GM18861 (cell line): ENCODE data around the gene PROX1.

ENCODE experiments used
- ATAC-seq: cut with Tn5 transposase; IDR thresholded peaks from one replicate; pipeline ENCODE4 v1.9.1; 2021; ENCODE audit not compliant: unreplicated experiment

PROX1 gene

DNA sequence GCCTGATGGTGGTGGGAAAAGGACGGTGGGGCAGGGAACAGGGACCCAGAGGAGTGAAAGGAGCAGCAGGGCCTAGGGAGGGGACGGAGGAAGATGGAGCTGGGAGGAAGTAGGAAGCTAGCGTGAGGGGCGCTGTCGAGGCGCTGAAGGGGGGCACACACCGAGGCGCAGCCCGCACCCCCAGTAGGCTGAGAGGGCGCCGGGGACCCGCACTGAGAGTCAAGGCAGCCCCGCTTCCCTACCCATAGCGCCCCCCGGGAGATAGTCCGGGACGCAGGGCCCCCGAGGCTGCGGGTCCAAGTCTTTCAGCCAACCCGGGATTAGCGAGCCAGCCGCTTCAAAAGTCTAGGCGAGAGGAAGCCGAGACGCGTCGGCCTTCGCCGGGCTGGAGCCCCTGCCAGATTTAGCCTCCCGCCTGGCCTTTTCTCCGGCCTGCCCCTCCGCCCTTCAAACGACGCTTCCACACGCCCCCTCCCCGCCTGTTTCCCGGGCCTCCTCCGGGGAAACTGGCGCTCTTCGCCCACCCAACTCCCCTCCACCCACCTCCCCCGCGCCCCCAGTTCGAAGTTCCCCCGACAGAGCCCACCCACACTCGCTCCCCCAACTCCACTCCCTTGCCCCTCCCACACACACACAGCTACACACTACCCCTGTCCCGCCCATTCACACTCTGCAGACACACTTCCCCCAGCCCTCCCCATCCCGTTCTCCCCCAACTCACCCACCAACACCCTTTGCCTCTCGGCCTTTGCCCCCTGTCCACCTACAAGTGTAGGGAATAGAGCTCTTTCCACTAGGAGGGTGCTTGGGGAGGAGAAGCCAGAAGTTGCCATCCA, 7.8 kb upstream of the PROX1 start:
- ATAC-seq, result no peak

DNA sequence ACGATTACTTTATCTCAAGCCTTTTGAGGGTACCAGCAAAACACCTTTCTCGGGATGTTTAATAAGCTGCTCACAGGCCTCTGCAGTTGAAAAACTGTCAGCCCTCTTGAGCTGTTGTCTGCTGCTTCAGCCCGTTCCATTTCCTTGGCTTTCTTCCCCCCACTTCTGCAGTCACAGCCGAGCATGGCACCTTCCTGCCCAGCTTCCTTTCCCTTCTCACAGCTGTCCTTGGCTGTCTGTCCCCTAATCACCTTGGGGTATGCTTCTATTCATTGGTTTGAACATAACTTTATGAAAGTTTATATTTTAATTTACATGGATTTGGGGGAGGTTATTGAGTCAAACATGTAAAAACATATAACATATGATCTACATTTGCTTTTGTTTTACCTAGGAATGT, 6.9 kb upstream of the PROX1 start:
- no peak for ATAC-seq

DNA sequence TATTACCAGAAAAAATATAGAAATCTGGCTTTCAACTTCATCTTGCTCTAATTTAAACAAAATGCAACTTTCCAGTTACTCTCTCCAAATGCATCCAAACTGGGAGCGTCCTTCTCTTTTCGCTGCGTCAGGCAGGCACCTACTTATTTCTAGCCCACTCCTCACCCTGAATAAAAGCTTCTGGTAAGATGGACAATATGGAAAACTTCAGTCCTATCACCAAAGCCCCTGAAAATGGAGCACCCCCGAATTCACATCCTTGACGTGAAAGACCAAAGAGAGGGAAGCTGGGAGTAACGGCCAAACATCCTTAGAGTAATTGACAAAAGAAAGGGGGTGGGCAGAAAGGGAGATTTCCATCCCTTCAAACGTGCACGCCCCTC, 5.5 kb upstream of the PROX1 start:
- ATAC-seq, result no peak

DNA sequence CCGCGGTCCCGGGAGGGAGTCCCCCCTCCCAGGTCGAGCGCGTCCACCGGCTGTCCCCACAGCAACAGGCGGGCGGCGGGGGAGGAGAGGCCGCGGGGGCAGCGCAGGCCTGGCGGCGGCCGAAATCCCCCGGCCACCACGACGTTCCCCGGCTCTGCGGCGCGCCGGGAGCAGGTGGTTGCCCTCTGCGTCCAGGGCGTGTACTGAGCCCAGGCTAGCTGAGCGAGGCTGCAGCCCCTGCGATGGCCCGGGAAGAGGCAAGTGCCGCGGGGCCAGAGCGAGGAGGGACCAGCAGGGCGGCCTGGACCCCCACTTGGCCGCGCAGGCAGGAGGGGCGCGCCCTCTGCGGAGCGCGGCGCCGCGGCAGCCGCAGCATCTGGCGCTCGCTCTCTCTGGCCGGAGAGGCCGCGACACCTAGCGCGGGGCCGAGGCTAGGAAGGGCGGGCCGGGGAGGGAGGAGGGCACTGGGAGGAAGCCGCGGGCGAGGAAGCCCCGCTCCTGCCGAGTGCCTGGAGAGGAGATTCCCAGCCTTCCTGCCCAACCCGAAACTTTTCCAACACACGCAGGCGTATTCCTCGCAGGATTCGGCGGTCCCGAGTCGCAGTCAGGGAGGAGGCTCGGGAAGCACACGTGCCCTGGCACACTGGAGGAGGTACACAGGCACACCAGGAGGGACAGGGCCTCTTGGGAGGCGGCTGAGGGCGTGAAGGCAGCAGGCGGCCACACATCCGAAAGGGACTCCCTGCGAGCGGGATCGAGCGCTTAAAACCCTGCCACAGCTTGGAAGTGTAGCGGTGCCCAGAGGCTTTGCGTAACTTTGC, 4.9 kb upstream of the PROX1 start:
- no peak for ATAC-seq

DNA sequence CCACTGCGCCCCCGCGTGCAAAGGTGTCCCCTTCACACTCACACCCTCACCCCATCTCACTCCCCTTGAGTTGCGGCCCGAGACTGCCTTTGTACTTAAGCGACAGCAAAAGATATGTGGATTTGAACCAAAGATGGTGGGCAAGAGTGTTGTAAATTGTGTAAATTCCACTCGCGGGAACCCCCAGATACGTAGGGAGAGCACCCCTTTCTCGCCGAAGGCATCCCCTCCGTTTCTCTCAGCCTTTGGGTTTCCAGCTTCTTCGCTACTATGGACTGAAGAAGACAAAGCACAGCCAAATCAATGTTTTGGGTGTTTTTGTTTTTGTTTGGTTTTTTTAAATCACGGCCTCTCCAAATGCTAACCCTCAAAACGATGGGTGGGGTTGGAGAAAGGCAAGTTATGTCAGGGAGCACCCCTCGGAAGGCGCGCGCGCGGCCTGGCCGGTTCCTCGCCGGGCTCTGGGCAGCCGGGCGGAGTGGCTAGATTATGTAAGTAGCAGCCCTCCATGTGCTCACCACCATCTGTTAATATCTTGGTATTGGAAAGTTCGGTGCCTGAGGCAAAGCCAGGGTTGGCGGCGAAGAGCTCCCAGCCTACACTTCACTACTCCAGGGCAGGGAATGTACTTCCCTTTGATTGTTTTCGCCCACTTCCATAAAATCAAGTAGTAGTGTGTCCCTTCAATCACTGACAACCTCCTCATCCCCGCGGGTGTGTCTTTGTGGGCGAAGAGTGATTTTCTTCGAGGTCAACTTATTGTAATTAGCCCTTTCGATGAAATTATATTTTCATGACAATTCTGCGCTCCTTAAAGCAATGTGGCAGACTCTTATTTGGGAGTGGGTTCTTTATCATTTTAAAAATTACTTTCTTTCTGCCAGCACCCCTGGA, 4.0 kb upstream of the PROX1 start:
- ATAC-seq, result no peak

DNA sequence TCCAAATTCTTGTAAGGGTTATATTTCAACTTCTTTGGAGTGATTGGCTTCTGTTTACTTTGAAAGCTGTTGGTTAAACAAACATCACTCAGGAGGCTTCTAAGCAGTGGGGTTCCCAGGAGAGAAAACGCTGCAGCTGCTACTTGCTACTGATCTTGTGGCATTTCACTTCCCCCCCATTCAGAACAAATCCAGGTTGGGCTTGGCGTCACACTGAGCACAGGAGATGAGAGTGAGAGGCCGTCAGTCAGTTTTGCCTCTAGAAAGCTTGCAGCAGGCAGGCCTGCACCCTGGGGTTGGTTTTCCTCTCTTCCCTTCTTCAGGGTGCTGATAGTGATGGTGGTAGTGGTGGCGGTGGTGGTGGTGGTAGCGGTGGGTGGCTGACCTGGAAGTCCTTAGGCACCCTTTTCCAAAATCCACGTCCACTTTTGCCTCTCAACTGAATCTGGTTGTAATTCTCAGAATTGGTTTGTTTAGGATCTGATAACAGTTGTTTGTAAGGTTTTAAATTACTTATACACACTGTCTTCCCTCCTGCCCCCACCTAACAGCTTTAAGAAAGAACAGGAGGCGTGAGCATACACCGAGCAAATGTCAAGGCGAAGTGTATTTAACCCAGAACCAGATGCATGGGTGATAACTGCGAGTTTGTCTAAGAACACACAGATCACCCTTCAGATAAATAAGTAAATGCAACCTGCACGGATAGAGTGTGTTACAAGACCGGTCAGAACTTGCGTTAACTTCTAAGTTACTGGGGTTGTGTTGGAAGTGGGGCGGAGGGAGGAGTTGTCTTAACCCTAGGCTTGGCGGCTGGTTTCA, 3.2 kb upstream of the PROX1 start:
- no peak for ATAC-seq

DNA sequence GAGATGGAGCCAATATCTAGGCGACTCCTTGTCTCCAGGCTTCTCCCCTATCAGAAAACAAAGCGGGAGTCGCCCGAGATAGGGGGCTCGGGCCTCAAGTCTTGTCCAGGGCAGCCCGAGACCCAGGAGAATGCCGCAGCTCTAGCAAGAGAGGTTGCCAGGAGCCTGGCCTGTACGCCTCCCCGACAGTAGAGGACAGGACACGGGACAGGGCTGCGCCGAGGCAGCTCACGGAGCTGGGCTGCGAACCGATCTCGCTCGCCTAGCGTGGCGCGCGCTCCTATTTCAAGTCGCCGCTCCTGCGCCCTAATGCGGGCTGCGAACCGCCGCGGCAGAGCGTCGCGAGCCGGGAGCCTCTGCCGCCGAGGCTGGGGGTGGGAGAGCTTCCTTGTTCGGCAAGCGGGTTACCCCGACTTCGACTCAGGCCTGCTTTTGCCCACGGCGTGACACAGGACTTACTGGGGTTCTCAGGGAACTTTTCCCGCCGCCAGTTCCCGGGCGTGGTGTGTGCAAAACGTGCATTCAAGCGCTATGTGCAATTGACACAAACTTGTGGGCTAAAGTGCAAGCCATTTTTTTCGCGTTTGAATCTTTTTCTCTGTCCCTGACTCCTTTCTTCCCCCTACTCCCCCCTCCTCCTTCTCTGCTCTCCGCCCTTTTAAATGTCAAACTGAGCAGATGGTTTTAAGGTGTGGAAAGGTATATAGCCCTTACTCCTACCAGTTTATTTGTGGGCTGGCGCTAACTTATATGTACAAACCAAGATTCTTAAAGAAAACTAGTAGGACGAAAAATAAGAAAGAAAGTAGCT, 2.4 kb upstream of the PROX1 start:
- no peak for ATAC-seq

DNA sequence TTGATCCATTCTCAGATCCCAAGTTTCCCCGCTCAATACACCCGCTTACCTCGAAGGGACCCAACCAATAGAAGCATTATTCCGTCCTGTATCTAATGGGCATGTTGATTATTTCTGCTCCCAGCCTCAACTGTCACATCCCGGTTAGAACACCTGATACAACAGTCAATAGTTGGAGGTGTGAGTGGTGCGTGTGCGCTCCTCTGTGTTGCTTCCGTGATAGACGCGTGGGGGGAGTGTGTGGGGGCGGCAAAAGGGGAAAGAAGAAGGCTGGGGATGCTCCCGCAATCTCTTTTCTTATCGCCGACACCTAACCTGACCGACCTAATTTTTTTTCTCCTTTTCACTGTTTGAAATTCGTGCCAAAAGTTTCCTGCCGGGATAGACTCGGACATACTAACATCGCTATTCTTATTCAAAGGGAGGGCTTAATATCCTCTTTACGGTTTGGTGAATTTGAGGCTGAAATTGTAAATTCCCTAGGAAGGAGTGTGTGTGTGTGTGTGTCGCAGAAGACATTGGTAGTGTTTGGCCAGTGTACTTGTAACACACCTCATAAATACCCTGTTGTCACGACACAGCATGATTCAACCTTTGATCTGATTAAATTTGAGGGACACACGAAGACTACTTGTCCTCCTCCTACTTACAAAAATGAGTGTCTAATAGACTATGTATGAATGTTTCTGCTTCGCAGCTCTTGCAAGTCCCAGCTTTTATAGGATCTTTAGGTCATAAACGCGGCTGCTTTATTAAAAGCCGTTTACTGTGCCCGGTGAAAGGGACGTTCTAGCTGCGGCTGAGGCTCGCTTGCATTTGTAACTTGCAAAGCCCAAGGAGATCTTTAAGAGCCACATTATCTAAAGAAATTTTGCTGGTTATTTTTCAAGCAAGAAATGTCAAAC, 1.5 kb upstream of the PROX1 start:
- ATAC-seq, result no peak

DNA sequence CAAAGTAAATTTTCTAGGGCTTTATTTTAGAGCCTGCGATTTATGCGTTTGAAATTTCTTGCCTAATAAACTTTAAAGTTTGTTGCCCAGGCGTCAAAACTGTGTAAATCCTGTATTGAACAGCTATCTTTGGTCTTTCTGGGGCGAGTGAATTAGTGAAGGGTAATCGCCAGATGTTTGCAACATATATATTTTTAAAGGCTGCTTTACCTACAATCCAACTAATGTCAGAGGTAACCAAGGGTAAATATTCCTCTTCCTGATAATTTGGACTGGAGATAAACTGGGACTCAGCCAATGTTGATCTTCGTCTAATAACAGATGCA, 885 bp upstream of the PROX1 start:
- ATAC-seq, result no peak

DNA sequence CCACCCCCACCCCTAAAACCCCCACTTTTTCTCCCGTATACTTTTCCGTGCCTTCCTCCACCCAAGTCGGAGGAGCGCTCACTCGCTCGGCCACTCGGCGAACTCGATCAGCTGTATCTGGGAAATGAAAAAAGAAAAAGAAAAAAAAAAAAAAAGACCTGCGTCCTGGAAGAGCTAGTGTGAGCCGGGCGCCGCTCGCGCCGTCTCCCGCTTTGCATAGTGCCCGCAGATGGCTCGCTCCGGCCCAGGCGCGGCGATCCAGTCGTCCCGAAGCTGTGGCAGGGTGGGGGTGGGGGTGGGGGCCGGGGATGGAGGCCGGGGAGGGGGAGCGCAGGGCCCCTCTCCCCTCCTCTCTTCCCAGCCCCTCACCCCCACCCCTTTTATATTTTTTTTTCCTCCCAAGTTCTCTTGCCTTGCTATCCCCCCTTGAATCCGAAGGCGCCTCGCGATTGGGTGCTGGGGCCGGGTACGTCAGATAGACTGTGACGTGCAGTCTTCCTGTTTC, 299 bp upstream of the PROX1 start:
- peak; percentile 91 for ATAC-seq

DNA sequence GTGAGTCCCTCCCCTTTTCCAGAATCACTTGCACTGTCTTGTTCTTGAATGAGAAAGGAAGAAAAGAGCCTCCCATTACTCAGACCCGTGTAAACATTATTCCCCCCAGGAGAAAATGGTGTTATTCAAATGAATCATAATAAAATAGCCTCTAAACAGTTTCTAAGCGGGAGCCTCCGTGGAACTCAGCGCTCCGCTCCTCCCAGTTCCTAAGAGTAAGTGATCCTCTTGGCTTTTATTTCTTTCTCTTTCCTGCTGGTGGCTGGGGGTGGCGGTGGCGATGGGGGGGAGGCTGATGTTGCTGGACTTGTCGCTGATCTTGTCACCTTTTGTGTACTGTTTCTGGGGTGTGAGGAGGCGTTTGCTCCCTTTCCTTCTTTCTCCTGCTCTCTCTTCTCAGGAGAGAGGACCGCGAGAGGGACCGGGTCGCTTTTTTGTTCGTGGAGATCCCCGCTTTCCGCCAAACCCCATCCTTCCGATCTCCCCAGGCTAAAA, 781 bp downstream of the PROX1 start:
- ATAC-seq, result no peak

DNA sequence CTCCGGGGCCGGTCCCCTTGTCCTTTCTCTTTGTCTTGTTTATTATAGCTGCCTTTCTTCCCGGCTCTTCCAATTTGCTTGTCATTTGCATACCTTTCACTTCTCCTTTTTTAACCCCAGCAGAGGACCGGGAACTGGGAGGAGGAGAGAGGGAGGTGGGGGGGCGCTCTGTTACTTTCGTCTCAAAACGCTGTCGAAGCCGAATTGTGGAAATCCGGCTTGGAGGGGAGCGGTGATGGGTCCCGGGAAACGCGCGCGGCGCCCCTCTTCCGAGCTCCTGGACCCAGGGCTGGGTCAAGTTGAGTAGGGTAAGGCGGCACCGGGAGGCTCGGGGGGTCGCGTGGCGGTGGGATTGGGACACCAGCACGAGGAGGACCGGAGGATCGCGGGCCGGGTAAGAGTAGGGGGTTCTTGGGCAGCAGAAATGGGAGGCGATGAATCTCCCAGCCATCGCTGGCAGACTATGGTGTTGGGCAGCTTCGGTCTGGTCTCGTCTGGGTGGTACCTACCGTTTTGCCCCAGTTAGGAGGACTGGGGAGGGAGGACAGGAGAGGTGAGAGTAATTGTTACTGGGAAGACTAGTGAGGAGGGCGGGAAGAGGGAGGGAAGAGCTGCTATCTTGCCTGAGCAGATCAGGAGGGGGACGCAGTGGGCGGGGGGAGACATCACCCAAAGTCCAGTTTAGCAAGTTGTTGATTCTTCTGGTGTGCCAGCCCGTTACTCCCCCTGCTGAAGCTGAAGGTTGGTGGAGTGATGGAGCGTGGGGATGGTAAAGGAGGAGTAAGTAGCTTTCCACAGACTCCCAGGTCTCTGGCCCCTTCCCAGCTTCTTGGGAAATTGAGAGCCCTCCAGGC, 1.5 kb downstream of the PROX1 start:
- ATAC-seq, result no peak

DNA sequence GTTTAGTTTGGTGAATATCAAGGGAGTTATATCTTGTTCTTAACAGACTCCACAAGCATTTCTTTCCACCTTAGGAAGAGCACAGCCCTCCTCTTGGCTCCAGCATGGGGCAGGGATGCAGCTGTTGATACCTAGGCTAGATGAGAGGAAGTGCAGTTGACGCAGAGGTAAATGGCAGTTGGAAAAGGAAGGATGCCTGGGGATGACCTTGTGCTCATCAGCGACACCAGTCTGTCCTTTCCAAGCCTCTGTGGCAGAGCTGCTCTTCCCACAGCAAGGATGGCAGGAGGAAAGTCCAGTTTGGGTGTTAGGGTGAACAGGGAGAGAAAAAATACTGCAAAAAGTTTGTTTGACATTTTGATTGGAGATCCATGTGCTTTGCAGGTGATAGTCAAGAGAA, 6.2 kb downstream of the PROX1 start:
- no peak for ATAC-seq

DNA sequence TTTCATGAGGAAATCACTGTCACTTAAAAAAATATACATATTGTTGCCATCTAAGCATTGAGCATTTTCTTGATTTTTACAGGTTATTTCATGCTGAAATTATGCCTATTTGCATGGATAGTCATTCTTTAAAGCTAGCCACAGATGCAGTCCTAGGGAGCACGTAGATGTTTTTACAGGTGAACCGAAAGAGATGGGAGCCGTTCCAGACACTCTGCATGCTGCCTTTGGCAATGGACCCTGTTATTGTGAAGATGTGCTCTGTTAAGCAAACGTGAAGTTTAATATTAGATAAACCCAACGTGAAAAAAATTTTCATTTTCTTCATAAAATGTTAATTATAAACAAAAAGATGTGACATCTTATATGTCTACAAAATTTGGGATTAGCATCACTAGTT, 7.1 kb downstream of the PROX1 start:
- no peak for ATAC-seq

DNA sequence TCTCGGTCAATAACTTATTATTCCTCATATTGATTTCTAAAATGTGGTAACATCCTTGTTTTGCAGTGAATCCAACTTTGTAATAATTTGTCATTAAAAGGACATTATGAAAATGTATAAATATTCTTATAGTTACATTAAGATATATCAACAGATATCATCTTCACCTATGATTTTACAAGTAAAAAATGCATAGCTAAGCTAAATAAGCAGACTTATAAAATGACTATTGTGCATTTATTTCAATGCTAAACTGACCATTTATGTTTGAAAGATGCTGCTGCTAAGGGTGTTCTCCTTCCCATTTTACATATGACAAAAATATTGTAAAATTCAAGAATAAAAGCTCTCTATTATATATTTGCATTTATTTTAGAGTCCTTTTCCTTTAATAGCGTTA, 7.8 kb downstream of the PROX1 start:
- ATAC-seq, result no peak

DNA sequence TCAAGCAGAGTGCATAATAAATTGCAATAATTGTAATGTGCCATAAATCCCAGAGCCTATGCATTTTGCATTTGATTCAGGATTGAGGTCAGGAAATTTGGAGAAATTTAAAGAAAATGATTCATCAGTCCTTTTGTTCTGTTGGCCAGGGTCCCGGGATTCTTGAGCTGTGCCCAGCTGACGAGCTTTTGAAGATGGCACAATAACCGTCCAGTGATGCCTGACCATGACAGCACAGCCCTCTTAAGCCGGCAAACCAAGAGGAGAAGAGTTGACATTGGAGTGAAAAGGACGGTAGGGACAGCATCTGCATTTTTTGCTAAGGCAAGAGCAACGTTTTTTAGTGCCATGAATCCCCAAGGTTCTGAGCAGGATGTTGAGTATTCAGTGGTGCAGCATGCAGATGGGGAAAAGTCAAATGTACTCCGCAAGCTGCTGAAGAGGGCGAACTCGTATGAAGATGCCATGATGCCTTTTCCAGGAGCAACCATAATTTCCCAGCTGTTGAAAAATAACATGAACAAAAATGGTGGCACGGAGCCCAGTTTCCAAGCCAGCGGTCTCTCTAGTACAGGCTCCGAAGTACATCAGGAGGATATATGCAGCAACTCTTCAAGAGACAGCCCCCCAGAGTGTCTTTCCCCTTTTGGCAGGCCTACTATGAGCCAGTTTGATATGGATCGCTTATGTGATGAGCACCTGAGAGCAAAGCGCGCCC, 8.7 kb downstream of the PROX1 start:
- ATAC-seq, result no peak
